HL-60/S4 treated with retinoic acid at 250 ng/mL for 4 days and 3 days (cell line): ENCODE data around the gene PTPRD.

Experiments used
- in situ Hi-C: fragments of 300-500 bp; cut with MboI; formaldehyde crosslinking; loops from 2 replicates; pipeline ENCODE4 v1.7.0; 2022; ENCODE audit warnings: low sequenced_read_pairs

Gene PTPRD

GRCh38 chr9:8450810-8451545 is 2161.8 kb downstream of the PTPRD start:
- in situ Hi-C loops, result no loop called here

GRCh38 chr9:8448226-8448625 is 2164.6 kb downstream of the PTPRD start:
- in situ Hi-C loops, result no loop called here

- in situ Hi-C loops, result no loop called here
Observed at GRCh38 chr9:8447601-8448000, 2165.2 kb downstream of the PTPRD start.

- in situ Hi-C loops, result no loop called here
Observed at GRCh38 chr9:8437876-8438275, 2174.9 kb downstream of the PTPRD start.

GRCh38 chr9:8437259-8437658 is 2175.5 kb downstream of the PTPRD start:
- in situ Hi-C loops, result no loop called here

- in situ Hi-C loops, result no loop called here
Observed at GRCh38 chr9:8436786-8437185, 2176.0 kb downstream of the PTPRD start.

GRCh38 chr9:8434621-8435020 is 2178.2 kb downstream of the PTPRD start:
- in situ Hi-C loops, result no loop called here

GRCh38 chr9:8432224-8432623 is 2180.6 kb downstream of the PTPRD start:
- in situ Hi-C loops, result no loop called here

GRCh38 chr9:8431505-8431904 is 2181.3 kb downstream of the PTPRD start:
- in situ Hi-C loops, result no loop called here

GRCh38 chr9:8430945-8431344 is 2181.9 kb downstream of the PTPRD start:
- in situ Hi-C loops, result no loop called here

GRCh38 chr9:8429768-8430167 is 2183.0 kb downstream of the PTPRD start:
- in situ Hi-C loops, result no loop called here

- in situ Hi-C loops, result no loop called here
Observed at GRCh38 chr9:8429157-8429556, 2183.6 kb downstream of the PTPRD start.

- in situ Hi-C loops, result no loop called here
Observed at GRCh38 chr9:8428389-8428788, 2184.4 kb downstream of the PTPRD start.

- in situ Hi-C loops, result no loop called here
Observed at GRCh38 chr9:8424786-8425410, 2187.9 kb downstream of the PTPRD start.

- in situ Hi-C loops, result no loop called here
Observed at GRCh38 chr9:8420416-8420815, 2192.4 kb downstream of the PTPRD start.

- in situ Hi-C loops, result no loop called here
Observed at GRCh38 chr9:8419596-8420275, 2193.1 kb downstream of the PTPRD start.

- in situ Hi-C loops, result no loop called here
Observed at GRCh38 chr9:8417341-8417740, 2195.5 kb downstream of the PTPRD start.

GRCh38 chr9:8412327-8412726 is 2200.5 kb downstream of the PTPRD start:
- in situ Hi-C loops, result no loop called here

GRCh38 chr9:8408575-8409190 is 2204.1 kb downstream of the PTPRD start:
- in situ Hi-C loops, result no loop called here

- in situ Hi-C loops, result no loop called here
Observed at GRCh38 chr9:8401961-8402705, 2210.7 kb downstream of the PTPRD start.

GRCh38 chr9:8400378-8400777 is 2212.4 kb downstream of the PTPRD start:
- in situ Hi-C loops, result no loop called here
